NCI-H774 (cell line): ENCODE data around the gene VWCE.

Experiments
- DNase-seq: peaks from one replicate; lab custom pipeline; 2025; lab: John Stamatoyannopoulos, UW

The VWCE gene

DNA sequence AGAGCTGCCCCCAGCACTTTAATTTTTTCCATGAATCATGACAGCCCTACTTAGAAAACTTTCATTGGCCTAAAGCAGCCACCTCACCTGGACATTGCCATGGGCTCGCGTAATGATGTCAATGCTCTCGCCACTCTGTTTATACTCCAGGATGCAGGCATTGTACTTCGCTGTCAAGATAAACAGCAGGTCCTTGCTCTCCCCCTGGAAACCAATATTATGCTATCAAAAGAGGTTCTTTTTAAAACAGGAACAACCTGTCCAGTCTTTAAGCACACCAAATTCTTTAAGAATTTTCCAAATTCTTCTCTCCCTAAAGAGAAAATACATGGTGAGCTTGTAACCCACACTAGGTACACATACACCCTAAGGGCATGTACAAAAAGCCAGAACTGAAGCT lies 34.8 kb upstream of the VWCE start:
- no peak for DNase-seq

DNA sequence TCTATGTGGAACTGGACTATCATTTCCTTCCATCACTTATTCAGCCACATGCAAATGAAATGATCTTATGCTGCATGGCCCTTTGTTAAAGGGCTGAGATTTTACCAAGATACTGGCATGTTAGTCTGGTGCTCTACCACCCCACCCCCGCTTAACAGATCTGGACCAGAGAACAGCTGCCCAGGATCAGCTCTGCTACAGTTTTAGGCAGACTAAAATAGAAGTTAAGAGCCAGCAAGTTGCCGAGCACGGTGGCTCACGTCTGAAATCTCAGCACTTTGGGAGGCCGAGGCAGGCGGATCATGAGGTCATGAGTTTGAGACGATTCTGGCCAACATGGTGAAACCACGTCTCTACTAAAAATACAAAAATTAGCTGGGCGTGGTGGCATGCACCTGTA lies 33.2 kb upstream of the VWCE start:
- DNase-seq: no peak

DNA sequence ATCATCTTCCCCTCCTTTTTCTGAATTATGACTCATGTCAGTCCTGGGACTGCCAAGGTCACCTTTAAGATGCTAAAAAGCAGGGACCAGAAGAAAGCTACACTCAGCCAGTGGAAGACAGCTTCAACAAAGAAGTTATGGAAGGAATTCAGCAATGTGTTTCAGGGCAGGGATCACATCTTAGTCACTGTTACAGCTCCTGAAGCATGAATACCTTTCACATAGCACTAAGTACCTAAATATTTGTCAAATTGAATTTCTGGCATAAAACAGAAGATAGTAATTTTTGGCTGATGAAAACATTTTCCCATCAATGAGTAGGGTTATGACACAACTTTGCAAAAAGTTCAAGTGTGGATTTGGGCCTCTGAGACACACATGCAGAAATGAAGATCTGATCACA lies 32.6 kb upstream of the VWCE start:
- DNase-seq: no peak

DNA sequence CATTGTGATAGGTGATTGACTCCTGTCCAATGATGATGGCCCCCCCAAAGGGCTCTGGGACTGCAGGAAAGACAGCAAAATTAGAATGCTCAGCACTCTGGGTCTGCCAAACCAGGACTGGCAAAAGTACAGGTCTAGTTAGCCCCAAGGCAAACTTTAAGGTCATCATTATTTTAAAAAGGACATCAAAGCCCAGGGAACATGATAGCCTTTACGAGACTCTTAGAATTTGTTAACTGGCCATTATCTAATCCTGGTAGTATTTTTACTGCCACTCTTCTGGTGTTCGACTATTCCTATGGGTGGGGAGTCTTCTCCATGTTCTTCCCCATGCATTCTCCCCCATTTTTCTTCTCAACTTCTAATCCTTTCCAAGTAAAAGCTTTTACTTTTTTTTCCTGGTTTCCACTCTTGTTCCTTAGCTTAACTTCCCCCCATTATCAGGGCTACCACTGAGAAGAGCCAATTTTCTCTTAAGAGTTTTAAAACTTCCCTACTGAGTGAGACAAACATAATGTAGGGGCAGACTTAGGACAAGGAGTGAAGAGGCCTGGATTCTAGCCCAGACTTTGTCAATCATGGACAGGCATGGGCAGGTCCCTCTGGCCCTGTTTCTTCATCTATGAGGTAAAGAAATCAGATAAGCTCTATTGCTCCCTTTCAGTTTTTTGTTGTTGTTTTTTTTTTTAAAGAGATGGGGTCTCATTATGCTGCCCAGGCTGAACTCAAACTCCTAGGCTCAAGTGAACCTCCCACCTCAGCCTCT lies 30.7 kb upstream of the VWCE start:
- DNase-seq: no peak

GRCh38 chr11:61315260-61315659 lies 20.1 kb upstream of the VWCE start:
- DNase-seq: no peak

- no peak for DNase-seq
Measured at GRCh38 chr11:61310749-61311148, 15.6 kb upstream of the VWCE start.

DNA sequence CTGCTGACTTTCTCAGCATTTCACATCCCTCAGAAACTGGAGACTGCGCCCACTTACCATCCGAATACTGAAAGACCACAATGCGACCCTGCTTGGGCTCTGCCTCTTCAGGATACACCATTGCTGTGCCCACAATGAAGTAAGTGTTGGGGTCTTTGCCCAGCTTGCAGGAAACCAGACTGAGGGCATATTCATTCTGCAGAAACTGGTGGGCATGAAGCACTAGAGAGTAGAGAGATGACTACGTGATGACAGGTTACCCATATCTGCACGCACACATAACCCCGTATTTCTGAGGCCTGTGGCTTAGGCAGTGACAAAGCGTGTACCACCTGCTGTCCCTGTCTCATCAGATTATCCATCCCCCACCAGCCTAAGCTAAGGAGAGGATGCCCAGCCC lies 14.6 kb upstream of the VWCE start:
- no peak for DNase-seq

GRCh38 chr11:61309141-61309540 lies 14.0 kb upstream of the VWCE start:
- DNase-seq: no peak

DNA sequence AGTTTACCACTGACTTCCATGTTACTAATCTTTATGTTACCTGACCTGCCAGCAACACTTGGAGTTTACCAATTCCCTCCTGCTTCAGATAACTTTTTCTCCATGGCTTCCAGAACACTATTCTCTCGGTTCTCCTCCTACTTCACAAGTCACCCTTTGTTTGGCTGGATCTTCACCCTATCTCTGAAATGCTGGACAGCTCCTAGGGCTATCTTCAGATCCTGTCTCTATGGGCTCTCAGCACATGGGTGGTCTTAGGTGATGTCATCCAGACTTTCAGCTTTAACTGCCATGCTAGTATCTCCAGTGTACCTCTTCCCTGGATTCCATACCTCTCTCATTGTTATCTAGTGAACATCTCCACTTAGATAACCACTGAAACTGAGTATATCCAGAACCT lies 12.2 kb upstream of the VWCE start:
- no peak for DNase-seq

- DNase-seq: no peak
Measured at GRCh38 chr11:61306221-61306620, 11.1 kb upstream of the VWCE start.

DNA sequence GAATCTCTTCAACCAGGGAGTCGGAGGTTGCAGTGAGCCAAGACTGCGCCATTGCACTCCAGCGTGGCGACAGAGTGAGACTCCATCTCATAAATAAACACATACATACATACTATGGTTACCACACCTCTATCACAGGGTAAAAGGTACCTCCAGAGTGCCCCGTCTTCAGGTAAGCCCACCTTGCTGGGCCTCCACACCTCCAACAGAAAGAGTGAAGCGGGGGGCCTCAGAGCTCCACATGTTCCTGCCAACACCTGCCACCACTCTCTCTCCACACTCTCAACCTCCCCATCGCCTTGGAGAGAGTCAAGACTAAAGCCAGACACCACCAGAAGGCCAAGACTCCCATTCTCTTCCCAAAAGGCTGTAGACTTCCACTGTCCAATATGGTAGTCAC lies 10.3 kb upstream of the VWCE start:
- DNase-seq: no peak

DNA sequence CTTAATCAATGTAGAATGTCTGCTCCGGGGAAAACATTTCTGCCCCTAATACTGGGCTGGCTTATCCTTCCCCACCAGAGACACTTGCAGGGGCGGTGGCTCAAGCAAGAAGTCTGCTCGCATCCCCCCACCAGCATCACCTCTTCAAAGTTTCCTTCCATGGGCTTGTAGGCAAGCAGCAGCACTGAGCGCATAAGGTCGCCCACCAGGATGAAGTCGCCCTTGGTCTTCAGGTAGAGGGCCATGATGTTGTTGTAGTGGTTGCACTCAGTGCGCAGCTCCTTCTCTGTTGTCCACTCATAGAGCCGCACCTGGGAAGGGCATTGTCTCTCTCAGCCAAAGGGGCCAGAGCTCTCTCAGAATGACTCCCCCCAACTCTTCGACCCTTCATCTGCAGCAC lies 8.6 kb upstream of the VWCE start:
- DNase-seq: no peak

DNA sequence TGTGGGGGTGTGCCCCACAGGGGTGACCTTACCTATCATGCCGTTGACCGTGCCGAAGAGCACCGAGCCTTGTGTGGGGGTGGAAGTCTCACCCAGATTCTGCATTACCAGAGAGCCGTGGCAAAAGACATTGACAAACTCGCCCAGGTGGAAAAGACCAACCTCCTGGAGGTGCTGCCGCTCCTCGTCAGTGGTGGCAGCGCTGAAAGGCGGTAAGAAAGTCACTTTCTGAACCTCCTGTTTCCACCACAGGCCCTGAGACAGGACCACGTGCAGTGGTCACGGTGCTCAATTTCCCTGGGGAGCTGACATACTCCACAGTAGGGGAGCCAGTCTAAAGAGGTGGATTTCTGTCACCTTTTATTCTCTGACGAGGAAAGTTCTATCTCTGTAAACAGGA lies 7.4 kb upstream of the VWCE start:
- DNase-seq: no peak

DNA sequence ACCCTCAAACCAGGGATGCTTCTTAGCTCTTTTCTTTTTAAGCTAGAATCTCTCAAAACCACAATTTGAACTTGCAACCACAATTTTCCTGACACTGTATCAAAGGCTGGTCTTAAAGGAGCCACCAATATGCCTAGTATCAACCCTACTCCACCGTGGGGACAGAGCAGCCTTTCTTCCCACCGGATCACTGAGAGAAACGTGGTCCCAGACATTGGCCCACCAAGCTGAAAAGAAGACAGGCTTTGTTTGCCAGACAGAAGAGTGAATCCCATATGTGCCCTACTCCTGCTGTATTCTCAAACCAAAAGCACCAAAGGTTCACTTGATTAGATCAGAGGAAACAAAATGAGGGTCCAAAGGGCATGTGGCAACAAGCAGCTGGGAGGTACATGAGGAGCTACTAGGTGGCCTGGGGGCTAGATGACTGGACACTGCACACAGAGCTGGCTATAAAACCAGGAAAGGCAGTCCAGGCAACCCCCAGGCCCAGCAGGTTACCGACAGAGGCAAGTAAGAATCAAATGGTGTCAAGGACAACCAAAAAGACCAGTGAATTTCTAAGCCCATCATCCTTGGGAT lies 3.6 kb upstream of the VWCE start:
- DNase-seq: no peak

DNA sequence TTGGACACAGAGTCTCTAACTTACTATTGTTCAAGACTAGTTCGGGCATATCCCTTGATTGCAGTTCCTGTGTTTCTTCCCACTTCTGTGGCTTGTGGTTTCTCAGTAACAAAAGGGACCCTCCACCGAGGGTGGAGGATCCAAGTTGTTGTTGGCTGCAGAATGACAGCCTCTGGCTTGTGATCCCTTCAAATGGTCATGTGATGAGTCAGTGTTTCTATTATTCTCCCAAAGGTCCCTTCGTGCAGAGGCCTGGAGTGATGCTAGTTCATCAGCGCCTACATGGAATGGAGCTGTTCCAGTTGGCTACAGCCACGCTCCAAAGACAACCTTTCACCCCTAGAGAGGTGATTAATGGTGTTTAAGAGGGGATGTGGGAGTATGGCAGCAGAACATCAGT lies 2.6 kb upstream of the VWCE start:
- no peak for DNase-seq

- no peak for DNase-seq
Measured at GRCh38 chr11:61297341-61297740, 2.2 kb upstream of the VWCE start.

DNA sequence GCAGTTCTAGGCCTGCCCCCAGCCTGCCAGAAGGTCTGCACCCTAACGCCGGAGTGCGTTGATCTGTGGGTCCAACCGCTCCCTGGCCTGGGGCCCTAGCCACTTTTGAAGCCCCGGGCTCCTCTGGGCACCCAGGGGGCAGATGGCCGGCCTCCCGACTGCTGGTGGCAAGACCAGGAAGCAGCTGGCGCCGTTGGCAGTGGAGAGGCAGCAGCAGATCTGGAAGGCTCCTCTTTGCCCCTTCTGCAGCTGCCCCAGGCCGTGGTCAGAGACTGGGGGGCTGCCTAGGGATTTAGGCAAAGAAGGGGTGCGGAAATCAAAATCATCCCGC lies 445 bp upstream of the VWCE start:
- DNase-seq: no peak

- peak; percentile 46 for DNase-seq
Measured at GRCh38 chr11:61293867-61294716, 1.0 kb downstream of the VWCE start.

- no peak for DNase-seq
Measured at GRCh38 chr11:61292356-61292755, 2.8 kb downstream of the VWCE start.

DNA sequence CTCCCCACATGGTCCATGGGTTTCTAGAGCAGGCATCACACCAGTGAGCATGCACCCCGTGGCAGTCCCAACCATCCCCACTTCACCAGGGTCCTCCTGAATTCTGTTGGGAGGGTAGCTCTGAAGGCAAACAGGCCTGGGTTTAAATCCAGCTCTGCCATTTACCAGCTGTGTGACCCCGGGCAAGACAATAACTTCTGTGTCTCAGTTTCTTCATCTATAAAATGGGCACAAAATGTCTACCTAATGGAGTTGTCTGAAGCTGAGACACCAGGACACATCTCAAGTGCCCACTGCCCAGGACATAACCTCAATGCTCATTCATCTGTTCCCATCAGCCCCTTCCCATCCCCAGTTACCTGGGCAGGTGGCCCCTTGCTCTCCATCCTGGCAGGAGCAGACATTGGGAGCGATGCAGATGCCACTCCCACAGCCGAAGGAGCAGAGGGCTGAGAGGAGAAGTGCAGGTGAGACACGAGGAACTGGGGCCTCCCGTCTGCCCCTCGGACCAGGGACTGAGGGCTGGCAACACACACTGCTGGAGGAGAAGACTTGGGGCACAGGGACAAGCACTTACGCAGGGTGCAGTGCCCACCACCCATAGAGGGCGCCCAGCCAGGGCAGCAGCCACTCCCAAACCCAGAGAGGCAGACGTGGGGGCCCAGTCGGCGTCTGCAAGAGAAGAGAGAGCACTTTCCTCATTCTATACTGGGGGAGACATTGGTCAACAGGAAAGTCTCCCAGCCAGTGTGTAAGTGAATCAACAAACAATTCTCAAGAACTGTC lies 4.0 kb downstream of the VWCE start:
- DNase-seq: no peak

GRCh38 chr11:61287338-61287977 lies 7.7 kb downstream of the VWCE start:
- DNase-seq: no peak

GRCh38 chr11:61283613-61284012 lies 11.5 kb downstream of the VWCE start:
- no peak for DNase-seq
